GM12891 (cell line): ENCODE data around the gene PRKAR1B.
"Not testable (repeated sequence)": the region's sequence is repeated elsewhere in the genome, so short reads cannot be mapped to it uniquely, and the experiment has no call there.

Source experiments
- POLR2A ChIP-seq: IDR thresholded peaks from 2 replicates; pipeline ENCODE4 v1.6.1; 2011; ENCODE audit warnings: low read depth, low read length, control low read depth
- POLR2AphosphoS5 ChIP-seq: IDR thresholded peaks from 2 replicates; pipeline ENCODE4 v1.6.1; 2011; ENCODE audit warnings: low read depth, low read length, control low read depth
- POU2F2 ChIP-seq: IDR thresholded peaks from 2 replicates; pipeline ENCODE4 v1.6.1; 2011; ENCODE audit warnings: low read depth, mild to moderate bottlenecking, control low read depth, low read length, moderate library complexity
- SPI1 ChIP-seq: IDR thresholded peaks from 2 replicates; pipeline ENCODE4 v1.6.1; 2011; ENCODE audit warnings: low read depth, low read length, control low read depth
- TAF1 ChIP-seq: IDR thresholded peaks from 2 replicates; pipeline ENCODE4 v1.6.1; 2011; ENCODE audit warnings: low read depth, low read length, control low read depth

- TF ChIP-seq POLR2A, TAF1, POLR2AphosphoS5, POU2F2, SPI1: not testable (repeated sequence)
Observed at GRCh38 chr7:635687-636382, 91.2 kb downstream of the PRKAR1B start.
